ENCODE measurements around the gene NAT9. TPM values are rescaled to one million over a fixed set of nuclear protein-coding genes. Genes with fewer than 3 reads are reported as not detected.

The NAT9 gene
- total RNA-seq, 1 donor: 20.2 TPM

- no peak for DNase-seq (ENCODE audit: low read depth)
- H3K4me3 ChIP-seq (ENCODE audit: low read depth, low read length): no peak overlapping the region
- TF ChIP-seq, protein P1, sequence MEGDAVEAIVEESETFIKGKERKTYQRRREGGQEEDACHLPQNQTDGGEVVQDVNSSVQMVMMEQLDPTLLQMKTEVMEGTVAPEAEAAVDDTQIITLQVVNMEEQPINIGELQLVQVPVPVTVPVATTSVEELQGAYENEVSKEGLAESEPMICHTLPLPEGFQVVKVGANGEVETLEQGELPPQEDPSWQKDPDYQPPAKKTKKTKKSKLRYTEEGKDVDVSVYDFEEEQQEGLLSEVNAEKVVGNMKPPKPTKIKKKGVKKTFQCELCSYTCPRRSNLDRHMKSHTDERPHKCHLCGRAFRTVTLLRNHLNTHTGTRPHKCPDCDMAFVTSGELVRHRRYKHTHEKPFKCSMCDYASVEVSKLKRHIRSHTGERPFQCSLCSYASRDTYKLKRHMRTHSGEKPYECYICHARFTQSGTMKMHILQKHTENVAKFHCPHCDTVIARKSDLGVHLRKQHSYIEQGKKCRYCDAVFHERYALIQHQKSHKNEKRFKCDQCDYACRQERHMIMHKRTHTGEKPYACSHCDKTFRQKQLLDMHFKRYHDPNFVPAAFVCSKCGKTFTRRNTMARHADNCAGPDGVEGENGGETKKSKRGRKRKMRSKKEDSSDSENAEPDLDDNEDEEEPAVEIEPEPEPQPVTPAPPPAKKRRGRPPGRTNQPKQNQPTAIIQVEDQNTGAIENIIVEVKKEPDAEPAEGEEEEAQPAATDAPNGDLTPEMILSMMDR (IDR thresholded peaks at IDR 0.05; ENCODE audit: insufficient read depth, low read length): no peak
Observed at GRCh38 chr17:74797824-74798223, 21.7 kb upstream of the NAT9 start.

DNA sequence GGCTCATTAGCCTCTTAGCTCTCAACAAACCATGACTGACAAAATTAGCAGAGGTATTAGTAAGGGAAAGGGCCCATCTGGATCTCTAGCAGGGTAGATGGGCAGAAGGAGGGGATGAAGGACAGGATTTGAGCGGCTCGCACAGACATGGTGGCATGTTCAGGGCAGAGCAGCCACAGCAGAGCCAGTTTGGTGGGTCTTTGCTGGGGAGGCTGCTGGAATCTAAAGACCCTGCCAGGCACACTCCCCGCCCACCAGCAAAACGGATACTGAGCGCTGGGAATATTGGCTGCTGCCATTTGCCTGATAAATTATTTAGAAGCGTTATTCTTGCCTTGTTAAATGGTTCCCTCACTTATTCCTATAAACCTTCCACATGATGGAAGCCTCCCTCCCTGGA lies 20.7 kb upstream of the NAT9 start:
- TF ChIP-seq, protein P1 (IDR thresholded peaks at IDR 0.05; ENCODE audit: insufficient read depth, low read length): no peak
- no peak for DNase-seq (ENCODE audit: low read depth)
- H3K4me3 ChIP-seq (ENCODE audit: low read depth, low read length): no peak overlapping the region

DNA sequence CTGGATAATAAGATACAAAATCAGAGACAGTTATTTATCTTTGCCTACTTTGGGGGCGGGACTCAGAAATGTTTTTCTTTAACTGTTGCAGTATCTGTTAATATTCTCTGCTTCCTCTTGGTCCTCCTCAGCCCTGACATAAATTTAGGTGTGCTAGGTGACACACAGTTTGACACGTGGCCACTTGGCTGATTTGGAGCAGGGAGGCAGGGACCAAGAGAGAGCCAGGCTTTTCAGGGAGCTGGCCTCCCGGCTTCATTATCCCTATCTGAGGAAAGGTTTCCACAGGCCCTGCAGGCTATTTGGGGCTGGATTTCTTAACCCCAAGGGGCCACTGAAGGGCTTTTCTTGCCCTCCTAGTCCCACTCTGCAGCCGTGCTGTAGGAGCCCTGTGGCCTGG lies 20.1 kb upstream of the NAT9 start:
- H3K4me3 ChIP-seq (ENCODE audit: low read depth, low read length): no peak overlapping the region
- TF ChIP-seq, protein P1 (IDR thresholded peaks at IDR 0.05; ENCODE audit: insufficient read depth, low read length): no peak
- DNase-seq (ENCODE audit: low read depth): no peak

- TF ChIP-seq, protein P1 (IDR thresholded peaks at IDR 0.05; ENCODE audit: insufficient read depth, low read length): no peak
- no peak overlapping the region for H3K4me3 ChIP-seq (ENCODE audit: low read depth, low read length)
- no peak for DNase-seq (ENCODE audit: low read depth)
Observed at GRCh38 chr17:74795327-74796020, 19.3 kb upstream of the NAT9 start.

DNA sequence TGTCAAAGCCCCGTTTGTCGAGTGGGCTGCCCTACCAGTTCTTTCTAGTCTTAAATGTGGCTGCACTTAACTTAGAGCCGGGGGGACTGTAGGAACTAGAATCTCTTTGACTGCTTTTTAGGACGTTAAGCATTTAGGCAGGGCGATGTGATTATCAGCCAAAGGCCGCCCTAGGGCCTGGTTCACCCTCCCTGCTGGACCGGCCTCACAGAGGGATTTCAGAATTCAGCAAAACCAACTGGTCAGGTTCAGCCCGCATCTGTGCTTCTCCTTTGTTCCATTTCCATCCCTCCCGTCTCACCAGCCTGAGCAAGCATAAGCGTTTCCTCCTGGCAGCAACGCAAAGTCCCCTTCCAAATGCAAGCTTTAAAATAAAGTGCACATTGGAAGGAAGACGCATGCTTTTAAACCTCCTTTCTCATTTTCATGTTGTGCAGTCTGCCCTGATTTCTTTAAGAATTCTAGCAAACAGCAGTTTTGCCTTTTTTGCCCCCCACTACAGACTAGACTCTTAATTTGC lies 16.5 kb upstream of the NAT9 start:
- TF ChIP-seq, protein P1 (IDR thresholded peaks at IDR 0.05; ENCODE audit: insufficient read depth, low read length): no peak
- DNase-seq (ENCODE audit: low read depth): no peak
- H3K4me3 ChIP-seq (ENCODE audit: low read depth, low read length): no peak overlapping the region

DNA sequence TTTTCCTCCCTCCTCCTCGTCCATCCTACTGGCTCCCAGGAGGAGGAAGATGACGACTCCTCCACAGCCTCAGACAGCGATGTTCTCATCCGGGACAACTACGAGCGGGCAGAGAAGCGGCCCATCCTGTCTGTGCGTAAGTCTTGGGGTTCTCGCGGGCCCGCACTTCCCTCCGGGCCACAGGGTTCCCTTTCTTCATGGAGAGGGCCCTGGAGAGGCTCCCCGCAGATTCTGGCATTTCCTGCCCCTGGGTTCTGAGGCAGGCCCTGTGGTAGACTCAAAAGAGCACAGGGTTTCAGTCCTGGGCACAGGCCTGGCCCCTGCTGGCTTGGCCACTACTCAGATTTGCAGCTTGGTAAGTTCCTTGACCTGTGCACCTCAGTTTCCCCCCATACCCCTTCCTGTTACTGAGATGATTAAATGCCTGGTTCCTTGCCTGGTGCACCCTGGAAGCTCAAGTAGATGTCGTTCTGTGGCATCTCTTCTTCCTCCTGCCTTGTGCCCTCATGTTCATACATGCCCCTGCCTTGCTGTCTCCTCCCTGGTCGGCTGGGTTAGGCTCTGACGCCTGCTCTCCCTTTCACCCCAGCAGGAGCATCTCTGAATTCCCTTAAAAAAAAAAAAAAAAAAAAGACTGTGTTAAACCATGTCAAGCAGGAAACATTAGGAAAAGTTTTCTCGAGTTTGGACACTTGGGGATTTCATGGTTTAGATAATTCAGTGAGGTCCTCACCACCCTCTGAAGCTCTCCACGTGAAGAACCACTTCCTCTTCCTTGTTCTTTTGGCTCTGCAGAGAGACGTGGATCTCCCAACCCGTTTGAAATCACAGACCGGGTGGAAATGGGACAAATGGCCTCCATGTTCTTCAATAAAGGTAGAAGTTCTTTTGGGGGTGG lies 14.3 kb upstream of the NAT9 start:
- H3K4me3 ChIP-seq (ENCODE audit: low read depth, low read length): no peak overlapping the region
- no peak for DNase-seq (ENCODE audit: low read depth)
- TF ChIP-seq, protein P1 (IDR thresholded peaks at IDR 0.05; ENCODE audit: insufficient read depth, low read length): no peak
